Activated CD4-positive, alpha-beta T cell treated with anti-CD3 and anti-CD28 coated beads, Interleukin-2, amount 10 ng/mL, durations not matched to agents 24 days and 14 days (primary cell): ENCODE measurements around the gene ZBTB7A. TPM values are rescaled to one million over a fixed set of nuclear protein-coding genes. Genes with fewer than 3 reads are reported as not detected.
A peak's percentile ranks its signal among the peaks of the same experiment; 100 is the strongest.

Source experiments
- DNase-seq: peaks from one replicate; pipeline ENCODE4 v3.0.0; 2022
- H3K27ac Mint-ChIP-seq: one replicate; pipeline ENCODE4 v1.8.0; 2022; ENCODE audit warnings: mild to moderate bottlenecking, mixed read lengths
- H3K27me3 Mint-ChIP-seq: one replicate; pipeline ENCODE4 v1.8.0; 2022; ENCODE audit warnings: mixed read lengths
- H3K36me3 Mint-ChIP-seq: one replicate; pipeline ENCODE4 v1.8.0; 2022; ENCODE audit warnings: low read depth, mild to moderate bottlenecking, mixed read lengths
- H3K4me1 Mint-ChIP-seq: one replicate; pipeline ENCODE4 v1.8.0; 2021; ENCODE audit warnings: mixed read lengths
- H3K4me3 Mint-ChIP-seq: one replicate; pipeline ENCODE4 v1.8.0; 2022; ENCODE audit warnings: mild to moderate bottlenecking, moderate library complexity, mixed read lengths
- H3K9me3 Mint-ChIP-seq: one replicate; pipeline ENCODE4 v1.8.0; 2021; ENCODE audit warnings: mixed read lengths
- intact Hi-C: fragments of 100-400 bp; cut with micrococcal nuclease; formaldehyde crosslinking; loops from one replicate; pipeline ENCODE4 v1.15.1; 2023
- total RNA-seq: library from RNA; stranded (reverse); gene quantifications from 2 replicates; pipeline ENCODE4 v1.2.3, GENCODE V29; 2022

The ZBTB7A gene
- total RNA-seq, 1 donor from 2014 or later, result 39.6 TPM

DNA sequence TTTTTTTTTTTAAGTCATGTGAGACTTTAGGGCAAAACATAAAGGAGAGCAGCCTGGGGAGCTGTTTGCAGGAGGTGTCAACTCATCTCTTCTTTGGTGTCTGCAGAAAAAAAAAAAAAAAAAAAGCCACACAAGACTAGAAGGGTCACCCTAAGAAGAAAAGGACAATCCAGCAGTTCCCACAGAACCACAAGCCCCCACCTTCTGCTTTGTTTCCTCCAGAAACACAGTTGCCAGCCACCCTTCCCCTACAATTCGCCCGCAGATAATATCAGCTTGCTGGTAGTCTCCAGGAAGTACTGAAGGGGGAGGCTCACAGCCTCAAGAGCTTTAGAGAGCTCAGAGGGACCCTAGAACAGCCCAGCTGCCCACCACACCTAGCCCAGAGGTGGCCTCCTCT lies 22.3 kb upstream of the ZBTB7A start:
- Mint-ChIP-seq H3K36me3 (peaks cover 21% of the 10 kb centered on the region), H3K27ac (peak overlapping the region; percentile 97), H3K27me3 (no peaks in the 10 kb centered on the region), H3K9me3 (no peaks in the 10 kb centered on the region), H3K4me3 (peak overlapping the region; percentile 86), H3K4me1 (peaks cover 38% of the 10 kb centered on the region)
- DNase-seq, result peak; percentile 92
- intact Hi-C loops, result loop anchor here (2.0 kb wide), 2 partner anchors 14 to 22 kb away; partner anchors contain the start of gene ZBTB7A

GRCh38 chr19:4087787-4088679 lies 21.3 kb upstream of the ZBTB7A start:
- peak overlapping the region; percentile 86 for H3K4me3 Mint-ChIP-seq
- DNase-seq, result no peak
- H3K4me1 Mint-ChIP-seq, result peaks cover 40% of the 10 kb centered on the region
- intact Hi-C loops, result loop anchor here (2.0 kb wide), 2 partner anchors 13 to 21 kb away; partner anchors contain the start of gene ZBTB7A
- peak overlapping the region; percentile 97 for H3K27ac Mint-ChIP-seq
- H3K27me3 Mint-ChIP-seq, result no peaks in the 10 kb centered on the region
- H3K36me3 Mint-ChIP-seq, result peaks cover 12% of the 10 kb centered on the region
- no peaks in the 10 kb centered on the region for H3K9me3 Mint-ChIP-seq

DNA sequence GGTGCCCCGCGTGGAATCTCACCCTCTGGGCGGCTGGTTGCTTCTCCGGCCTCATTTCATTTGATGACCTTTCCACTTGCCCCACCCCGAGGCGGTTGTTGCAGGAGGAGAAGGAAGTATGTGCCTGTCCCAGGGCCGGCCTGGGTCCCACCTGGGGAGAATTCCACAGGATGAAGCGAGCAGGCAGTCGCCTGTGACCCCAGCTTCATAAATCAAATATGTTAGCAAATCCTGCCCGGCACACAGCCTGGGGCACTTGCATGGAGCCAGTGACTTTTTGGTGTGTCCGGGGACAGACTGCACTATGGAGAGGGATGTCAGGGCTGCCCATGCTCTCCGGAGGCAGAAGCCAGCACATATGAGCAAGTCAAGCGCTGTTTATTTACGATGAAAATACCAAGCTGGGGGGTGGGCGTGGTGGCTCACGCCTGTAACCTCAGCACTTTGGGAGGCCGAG lies 19.7 kb upstream of the ZBTB7A start:
- Mint-ChIP-seq H3K9me3 (no peaks in the 10 kb centered on the region), H3K4me3 (peak overlapping the region; percentile 43), H3K27ac (peak overlapping the region; percentile 66), H3K27me3 (no peaks in the 10 kb centered on the region), H3K36me3 (peaks cover 11% of the 10 kb centered on the region), H3K4me1 (peaks cover 41% of the 10 kb centered on the region)
- no peak for DNase-seq
- intact Hi-C loops, result no loop called here

GRCh38 chr19:4084547-4084877 lies 17.8 kb upstream of the ZBTB7A start:
- H3K4me3 Mint-ChIP-seq, result peak overlapping the region; percentile 67
- peaks cover 7% of the 10 kb centered on the region for H3K36me3 Mint-ChIP-seq
- peak overlapping the region; percentile 89 for H3K27ac Mint-ChIP-seq
- peaks cover 44% of the 10 kb centered on the region for H3K4me1 Mint-ChIP-seq
- no peaks in the 10 kb centered on the region for H3K9me3 Mint-ChIP-seq
- H3K27me3 Mint-ChIP-seq, result no peaks in the 10 kb centered on the region
- intact Hi-C loops, result no loop called here
- no peak for DNase-seq

DNA sequence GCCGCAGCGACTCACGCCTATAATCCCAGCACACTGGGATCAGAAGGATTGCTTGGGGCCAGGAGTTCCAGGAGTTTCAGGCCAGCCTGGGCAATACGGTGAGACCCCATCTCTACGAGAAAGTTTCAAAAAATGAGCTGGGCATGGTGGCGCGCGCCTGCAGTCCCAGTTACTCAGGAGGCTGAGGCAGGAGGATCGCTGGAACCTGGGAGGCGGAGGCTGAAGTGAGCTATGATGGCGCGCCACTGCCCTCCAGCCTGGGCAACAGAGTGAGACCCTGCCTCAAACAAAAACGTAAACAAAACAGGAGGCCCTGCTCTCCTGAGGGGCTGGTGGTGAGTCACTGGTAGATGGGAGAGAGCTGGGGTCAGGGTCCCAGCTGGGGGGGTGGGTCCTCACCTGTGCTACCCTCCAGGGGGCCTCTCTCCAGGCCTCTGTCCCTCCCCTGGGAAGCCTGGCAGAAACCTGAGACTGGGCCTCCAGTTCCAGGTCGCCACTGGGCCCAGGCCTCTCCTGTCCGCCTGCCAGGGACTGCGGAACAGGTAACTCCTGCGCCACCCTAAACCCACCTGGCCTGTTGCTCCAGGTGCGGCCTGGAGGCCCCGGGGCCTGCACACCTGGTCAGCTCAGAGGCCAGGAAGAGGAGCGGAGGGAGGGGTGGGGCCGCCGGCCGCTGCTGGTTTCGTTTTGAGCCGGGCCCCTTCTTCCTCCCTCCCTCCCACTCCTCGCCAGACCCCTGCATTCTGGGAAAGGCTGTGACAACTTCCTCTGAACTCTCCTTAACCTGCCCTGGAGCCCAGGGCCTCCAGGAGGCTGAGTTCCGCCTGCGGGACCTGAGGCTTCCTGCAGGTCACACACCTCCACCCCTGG lies 17.2 kb upstream of the ZBTB7A start:
- Mint-ChIP-seq H3K9me3 (no peaks in the 10 kb centered on the region), H3K27ac (peak overlapping the region; percentile 89), H3K4me1 (peaks cover 42% of the 10 kb centered on the region), H3K36me3 (peaks cover 4% of the 10 kb centered on the region), H3K27me3 (no peaks in the 10 kb centered on the region), H3K4me3 (peak overlapping the region; percentile 67)
- intact Hi-C loops, result no loop called here
- peak; percentile 85 for DNase-seq

DNA sequence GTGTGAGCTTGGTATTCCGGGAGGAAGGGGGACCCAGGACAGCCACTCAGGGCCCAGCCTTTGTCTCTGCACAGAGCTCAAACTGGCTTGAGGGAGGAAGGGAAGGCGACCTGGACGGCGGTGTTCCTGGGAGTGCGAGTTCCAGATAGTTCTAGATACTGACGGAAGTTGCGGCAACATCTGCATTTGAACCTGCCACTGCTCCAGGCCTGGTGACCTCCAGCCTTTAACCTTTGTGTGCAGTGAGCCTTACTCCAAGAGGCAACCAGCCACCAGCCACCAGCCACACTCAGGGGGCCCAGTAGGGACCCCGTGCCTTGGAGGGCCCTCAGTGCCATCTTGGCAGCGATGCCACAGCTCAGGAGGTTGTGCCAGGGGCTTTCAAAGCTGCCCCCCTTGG lies 15.5 kb upstream of the ZBTB7A start:
- Mint-ChIP-seq H3K4me1 (peaks cover 35% of the 10 kb centered on the region), H3K27me3 (no peaks in the 10 kb centered on the region), H3K9me3 (no peaks in the 10 kb centered on the region), H3K4me3 (no peak overlapping the region), H3K36me3 (peaks cover 1% of the 10 kb centered on the region), H3K27ac (no peak overlapping the region)
- no peak for DNase-seq
- intact Hi-C loops, result no loop called here

DNA sequence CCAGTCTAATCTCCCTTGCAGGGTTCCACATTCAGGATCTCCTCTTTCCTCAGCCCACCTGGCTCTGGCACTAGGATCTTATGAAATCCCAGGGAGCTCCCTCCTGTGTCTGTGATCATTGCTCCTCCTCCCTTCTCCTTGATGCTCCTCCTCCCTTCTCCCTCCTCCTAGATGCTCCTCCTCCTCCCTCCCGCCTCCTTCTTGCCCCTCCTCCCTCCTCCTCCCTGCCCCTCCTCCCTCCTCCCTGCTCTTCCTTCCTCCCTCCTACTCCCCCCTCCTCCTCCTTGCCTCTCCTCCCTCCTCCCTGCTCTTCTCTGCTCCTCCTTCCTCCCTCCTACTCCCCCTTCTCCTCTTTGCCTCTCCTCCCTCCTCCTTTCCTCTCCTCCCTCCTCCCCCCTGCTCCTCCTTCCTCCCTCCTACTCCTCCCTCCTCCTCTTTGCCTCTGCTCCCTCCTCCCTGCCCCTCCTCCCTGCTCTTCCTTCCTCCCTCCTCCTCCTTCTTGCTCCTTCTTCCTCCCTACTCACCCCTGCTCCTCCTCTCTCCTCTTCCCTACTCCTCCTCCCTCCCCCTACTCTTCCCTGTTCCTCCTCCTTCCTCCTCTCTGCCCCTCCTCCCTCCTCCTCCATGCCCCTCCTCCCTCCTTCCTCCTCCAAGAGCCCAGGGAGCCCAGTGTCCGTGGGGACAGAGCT lies 14.9 kb upstream of the ZBTB7A start:
- Mint-ChIP-seq H3K27ac (no peak overlapping the region), H3K4me3 (no peak overlapping the region), H3K4me1 (peaks cover 39% of the 10 kb centered on the region), H3K36me3 (peaks cover 1% of the 10 kb centered on the region), H3K27me3 (no peaks in the 10 kb centered on the region), H3K9me3 (no peaks in the 10 kb centered on the region)
- intact Hi-C loops, result no loop called here
- DNase-seq, result no peak

- no peak for DNase-seq
- peaks cover 1% of the 10 kb centered on the region for H3K36me3 Mint-ChIP-seq
- peaks cover 37% of the 10 kb centered on the region for H3K4me1 Mint-ChIP-seq
- H3K27ac Mint-ChIP-seq, result peak overlapping the region; percentile 36
- H3K4me3 Mint-ChIP-seq, result no peak overlapping the region
- no peaks in the 10 kb centered on the region for H3K9me3 Mint-ChIP-seq
- H3K27me3 Mint-ChIP-seq, result no peaks in the 10 kb centered on the region
- intact Hi-C loops, result no loop called here
These were observed 13.8 kb upstream of the ZBTB7A start for GRCh38 chr19:4080473-4080872.

DNA sequence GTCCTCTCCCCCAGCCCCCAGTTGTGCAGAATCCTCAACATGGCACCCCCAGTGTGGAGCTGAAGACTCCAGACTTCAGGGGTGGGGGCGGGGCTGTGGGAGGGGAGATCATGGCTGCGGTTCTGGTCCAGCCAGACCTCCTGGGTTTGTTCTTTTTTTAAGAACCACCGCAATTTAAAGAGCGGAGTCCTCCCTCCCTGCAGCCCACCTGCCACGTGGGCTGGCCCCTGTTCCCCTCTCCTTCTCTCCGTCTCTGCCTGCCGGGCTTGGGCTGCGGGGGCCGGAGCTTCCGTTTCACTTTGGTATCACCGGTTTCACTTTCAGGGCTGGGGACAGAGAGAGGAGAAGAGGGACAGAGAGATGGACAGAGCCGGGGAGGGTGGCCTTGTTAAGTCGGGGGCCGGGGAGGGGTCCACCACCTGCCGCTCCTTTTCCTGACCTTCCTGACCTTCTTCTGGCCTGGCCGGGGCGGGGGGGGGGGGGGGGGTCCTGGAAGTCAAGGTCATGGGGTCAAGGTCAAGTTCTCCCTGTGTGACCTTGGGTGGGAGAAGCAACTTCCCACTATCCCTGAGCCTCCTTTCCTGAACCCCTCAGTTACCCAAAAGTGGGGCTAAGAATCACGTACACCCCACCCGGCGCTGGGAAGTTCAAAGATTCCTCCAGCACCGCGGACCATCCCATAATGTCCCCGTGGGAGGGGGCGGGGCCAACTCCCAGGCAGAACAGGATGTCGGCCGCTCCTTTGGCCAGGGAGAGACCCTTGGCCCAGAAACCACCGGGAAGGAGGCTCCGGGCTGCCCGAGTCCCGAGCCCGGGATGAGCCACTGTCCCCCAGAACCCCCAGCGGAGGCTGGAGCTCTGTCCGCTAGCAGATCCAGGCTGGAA lies 11.3 kb upstream of the ZBTB7A start:
- intact Hi-C loops, result loop anchor here (1.0 kb wide), 1 partner anchor 12 kb away; the partner anchor contains the start of gene ZBTB7A
- no peaks in the 10 kb centered on the region for H3K36me3 Mint-ChIP-seq
- H3K4me1 Mint-ChIP-seq, result peaks cover 39% of the 10 kb centered on the region
- peak overlapping the region; percentile 76 for H3K4me3 Mint-ChIP-seq
- H3K9me3 Mint-ChIP-seq, result no peaks in the 10 kb centered on the region
- H3K27ac Mint-ChIP-seq, result peak overlapping the region; percentile 87
- DNase-seq, result peak; percentile 88
- H3K27me3 Mint-ChIP-seq, result no peaks in the 10 kb centered on the region

DNA sequence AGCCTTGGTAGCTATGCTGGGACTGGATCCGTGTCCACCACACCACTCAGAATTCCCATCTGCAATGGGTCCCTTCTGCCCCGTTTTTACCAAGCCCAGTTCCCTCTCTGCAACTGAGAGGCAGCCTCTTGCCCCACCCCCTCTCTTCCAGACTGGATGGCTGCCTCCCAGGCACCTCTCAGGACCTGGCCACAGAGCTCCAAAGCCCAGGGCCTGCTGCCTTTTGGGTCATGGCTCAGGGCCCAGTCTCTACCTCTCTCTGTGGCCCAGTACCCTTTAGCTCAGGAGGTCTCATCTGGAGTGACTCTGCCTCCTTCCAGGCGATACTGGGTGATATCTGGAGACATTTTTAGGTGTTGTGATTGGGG lies 10.3 kb upstream of the ZBTB7A start:
- H3K4me1 Mint-ChIP-seq, result peaks cover 37% of the 10 kb centered on the region
- H3K27ac Mint-ChIP-seq, result peak overlapping the region; percentile 67
- peak overlapping the region; percentile 76 for H3K4me3 Mint-ChIP-seq
- H3K27me3 Mint-ChIP-seq, result no peaks in the 10 kb centered on the region
- H3K36me3 Mint-ChIP-seq, result no peaks in the 10 kb centered on the region
- H3K9me3 Mint-ChIP-seq, result no peaks in the 10 kb centered on the region
- DNase-seq, result no peak
- intact Hi-C loops, result no loop called here

- peak; percentile 76 for DNase-seq
- intact Hi-C loops, result loop anchor here (2.0 kb wide), 1 partner anchor 13 kb away; no protein-coding TSS in a partner anchor
- peak overlapping the region; percentile 86 for H3K27ac Mint-ChIP-seq
- no peaks in the 10 kb centered on the region for H3K36me3 Mint-ChIP-seq
- peaks cover 33% of the 10 kb centered on the region for H3K4me1 Mint-ChIP-seq
- no peaks in the 10 kb centered on the region for H3K27me3 Mint-ChIP-seq
- H3K9me3 Mint-ChIP-seq, result no peaks in the 10 kb centered on the region
- peak overlapping the region; percentile 48 for H3K4me3 Mint-ChIP-seq
These were observed 8.7 kb upstream of the ZBTB7A start for GRCh38 chr19:4075373-4075772.

DNA sequence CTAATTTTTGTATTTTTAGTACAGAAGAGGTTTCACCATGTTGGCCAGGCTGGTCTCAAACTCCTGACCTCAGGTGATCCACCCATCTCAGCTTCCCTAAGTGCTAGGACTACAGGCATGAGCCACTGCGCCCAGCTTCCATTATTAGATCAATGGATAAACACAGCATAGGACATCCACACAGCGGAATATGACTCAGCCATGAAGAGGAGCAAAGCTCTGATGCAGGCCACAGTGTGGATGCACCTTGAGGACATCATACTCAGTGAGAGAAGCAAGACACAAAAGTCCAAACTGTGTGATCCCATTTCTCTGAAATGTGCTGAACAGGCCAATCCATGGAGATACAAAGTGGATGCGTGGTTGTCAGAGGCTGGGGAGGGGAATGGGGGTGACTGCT lies 4.9 kb upstream of the ZBTB7A start:
- intact Hi-C loops, result no loop called here
- Mint-ChIP-seq H3K9me3 (no peaks in the 10 kb centered on the region), H3K36me3 (peaks cover 1% of the 10 kb centered on the region), H3K27me3 (no peaks in the 10 kb centered on the region), H3K4me3 (no peak overlapping the region), H3K27ac (no peak overlapping the region), H3K4me1 (peaks cover 32% of the 10 kb centered on the region)
- no peak for DNase-seq
